Measurements from ENCODE around the gene NOS1.

DNA sequence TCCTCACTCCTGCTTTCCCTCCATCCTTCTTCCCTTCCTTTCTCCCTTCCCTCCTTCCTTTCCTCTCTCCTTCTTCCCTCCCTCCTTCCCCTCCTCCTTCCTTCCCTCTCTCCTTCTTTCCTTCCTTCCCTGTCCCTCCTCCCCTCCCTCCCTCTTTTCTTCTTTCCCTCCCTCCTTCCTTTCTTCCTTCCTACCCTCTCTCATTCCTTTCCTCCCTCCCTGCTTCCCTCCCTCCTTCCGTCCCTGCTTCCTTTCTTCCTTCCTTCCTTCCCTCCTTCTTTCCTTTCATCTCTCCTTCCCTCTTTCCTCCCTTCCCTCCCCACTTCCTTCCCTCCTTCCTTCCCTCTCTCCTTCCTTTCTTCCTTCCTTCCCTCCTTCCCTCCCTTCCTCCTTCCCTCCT, 39.0 kb downstream of the NOS1 start:
- TF ChIP-seq, protein P1, sequence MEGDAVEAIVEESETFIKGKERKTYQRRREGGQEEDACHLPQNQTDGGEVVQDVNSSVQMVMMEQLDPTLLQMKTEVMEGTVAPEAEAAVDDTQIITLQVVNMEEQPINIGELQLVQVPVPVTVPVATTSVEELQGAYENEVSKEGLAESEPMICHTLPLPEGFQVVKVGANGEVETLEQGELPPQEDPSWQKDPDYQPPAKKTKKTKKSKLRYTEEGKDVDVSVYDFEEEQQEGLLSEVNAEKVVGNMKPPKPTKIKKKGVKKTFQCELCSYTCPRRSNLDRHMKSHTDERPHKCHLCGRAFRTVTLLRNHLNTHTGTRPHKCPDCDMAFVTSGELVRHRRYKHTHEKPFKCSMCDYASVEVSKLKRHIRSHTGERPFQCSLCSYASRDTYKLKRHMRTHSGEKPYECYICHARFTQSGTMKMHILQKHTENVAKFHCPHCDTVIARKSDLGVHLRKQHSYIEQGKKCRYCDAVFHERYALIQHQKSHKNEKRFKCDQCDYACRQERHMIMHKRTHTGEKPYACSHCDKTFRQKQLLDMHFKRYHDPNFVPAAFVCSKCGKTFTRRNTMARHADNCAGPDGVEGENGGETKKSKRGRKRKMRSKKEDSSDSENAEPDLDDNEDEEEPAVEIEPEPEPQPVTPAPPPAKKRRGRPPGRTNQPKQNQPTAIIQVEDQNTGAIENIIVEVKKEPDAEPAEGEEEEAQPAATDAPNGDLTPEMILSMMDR (IDR thresholded peaks at IDR 0.05), result no peak
- TF ChIP-seq POLR2A (IDR thresholded peaks at IDR 0.05), result no peak

All from thyroid gland (tissue), 4 donors.